ENCODE data around the gene ZSWIM8.
"Not testable (repeated sequence)": the region's sequence is repeated elsewhere in the genome, so short reads cannot be mapped to it uniquely, and the experiment has no call there.

The ZSWIM8 gene

GRCh38 chr10:73796035-73796434, 10.6 kb downstream of the ZSWIM8 start:
- DNase-seq (ENCODE audit: low read depth), result not testable (repeated sequence)

DNA sequence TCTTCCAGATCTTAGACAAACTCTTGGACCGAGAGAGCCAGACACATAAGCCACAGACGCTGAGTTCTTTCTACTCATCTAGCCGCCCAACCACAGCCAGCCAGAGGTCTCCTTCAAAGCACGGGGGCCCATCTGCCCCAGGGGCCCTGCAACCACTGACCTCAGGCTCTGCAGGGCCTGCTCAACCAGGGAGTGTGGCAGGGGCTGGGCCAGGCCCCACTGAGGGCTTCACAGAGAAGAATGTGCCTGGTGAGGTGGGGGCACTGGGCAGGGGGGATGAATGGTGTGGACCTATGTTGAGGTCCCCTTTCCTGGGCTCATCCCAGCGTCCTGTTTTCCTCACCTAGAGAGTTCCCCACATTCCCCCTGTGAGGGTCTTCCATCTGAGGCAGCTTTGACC, 11.4 kb downstream of the ZSWIM8 start:
- no peak for DNase-seq (ENCODE audit: low read depth)

- DNase-seq (ENCODE audit: low read depth), result no peak
Observed at GRCh38 chr10:73797324-73798025, 12.1 kb downstream of the ZSWIM8 start.

- no peak for DNase-seq (ENCODE audit: low read depth)
Observed at GRCh38 chr10:73798087-73798486, 12.7 kb downstream of the ZSWIM8 start.

- no peak for DNase-seq (ENCODE audit: low read depth)
Observed at GRCh38 chr10:73798927-73799560, 13.6 kb downstream of the ZSWIM8 start.

DNA sequence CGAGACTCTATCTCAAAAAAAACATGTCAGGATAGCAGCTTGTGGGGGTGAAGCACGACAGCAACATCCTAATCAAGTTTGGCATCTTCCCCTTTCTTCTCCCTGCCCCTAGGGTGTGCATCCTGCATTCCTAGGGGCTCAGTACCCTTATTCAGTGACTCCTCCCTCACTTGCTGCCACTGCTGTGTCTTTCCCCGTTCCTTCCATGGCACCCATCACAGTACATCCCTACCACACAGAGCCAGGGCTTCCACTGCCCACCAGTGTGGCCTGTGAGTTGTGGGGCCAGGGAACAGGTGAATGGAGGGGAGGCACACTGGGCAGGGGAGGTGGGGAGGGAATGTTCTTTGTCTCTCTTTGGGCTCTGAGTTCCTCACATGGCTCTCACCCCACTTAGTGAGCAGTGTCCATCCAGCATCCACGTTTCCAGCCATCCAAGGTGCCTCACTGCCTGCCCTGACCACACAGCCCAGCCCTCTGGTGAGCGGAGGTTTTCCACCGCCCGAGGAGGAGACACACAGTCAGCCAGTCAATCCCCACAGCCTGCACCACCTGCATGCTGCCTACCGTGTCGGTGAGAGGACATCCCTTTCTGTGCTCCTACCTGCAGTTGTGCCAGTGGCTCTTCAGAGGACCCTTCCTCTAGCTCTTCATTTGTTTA, 14.6 kb downstream of the ZSWIM8 start:
- DNase-seq (ENCODE audit: low read depth), result no peak

- no peak for DNase-seq (ENCODE audit: low read depth)
Observed at GRCh38 chr10:73800560-73801252, 15.3 kb downstream of the ZSWIM8 start.

DNA sequence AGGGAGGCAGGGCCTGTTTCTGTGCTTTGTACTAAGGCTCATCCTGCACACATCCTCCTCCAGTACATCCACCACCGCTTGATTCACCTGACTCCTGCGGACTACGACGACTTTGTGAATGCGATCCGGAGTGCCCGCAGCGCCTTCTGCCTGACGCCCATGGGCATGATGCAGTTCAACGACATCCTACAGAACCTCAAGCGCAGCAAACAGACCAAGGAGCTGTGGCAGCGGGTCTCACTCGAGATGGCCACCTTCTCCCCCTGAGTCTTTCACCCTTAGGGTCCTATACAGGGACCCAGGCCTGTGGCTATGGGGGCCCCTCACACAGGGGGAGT, 15.8 kb downstream of the ZSWIM8 start:
- no peak for DNase-seq (ENCODE audit: low read depth)

DNA sequence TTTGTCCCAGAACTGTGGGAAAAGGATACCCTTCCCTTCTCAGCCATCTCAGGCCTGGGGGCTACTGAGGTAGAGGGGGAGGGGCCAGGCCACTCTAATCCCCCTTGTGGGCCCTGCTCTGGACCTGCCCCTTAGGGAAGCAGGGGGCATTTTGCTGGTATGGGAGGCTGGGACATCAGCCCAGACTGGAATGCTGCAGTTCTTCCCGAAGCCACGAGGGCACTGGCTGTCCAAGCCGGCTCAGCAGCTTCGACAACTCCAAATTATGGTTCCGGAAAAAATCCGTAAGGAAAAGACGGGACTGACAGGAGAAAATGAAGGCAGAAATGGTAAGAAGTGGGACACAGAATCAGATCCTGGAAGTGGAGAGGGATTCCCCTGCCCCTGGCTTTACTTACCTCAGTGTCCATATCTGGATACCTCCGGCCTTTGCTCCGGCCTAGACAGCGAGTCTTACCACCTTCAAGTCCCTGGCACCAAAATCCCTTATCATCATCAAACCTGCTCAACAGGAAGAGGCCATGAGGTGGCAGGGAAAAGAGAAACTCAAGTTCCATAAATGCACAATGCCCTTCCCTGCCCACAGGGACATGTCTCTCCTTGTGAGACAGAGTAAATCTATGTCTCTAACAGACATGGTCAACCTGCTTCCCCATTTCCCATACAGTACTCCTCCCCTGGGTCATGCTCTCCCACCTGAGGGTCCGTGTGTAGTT, 17.0 kb downstream of the ZSWIM8 start:
- DNase-seq (ENCODE audit: low read depth), result no peak

GRCh38 chr10:73803680-73804286, 18.4 kb downstream of the ZSWIM8 start:
- DNase-seq (ENCODE audit: low read depth), result no peak

DNA sequence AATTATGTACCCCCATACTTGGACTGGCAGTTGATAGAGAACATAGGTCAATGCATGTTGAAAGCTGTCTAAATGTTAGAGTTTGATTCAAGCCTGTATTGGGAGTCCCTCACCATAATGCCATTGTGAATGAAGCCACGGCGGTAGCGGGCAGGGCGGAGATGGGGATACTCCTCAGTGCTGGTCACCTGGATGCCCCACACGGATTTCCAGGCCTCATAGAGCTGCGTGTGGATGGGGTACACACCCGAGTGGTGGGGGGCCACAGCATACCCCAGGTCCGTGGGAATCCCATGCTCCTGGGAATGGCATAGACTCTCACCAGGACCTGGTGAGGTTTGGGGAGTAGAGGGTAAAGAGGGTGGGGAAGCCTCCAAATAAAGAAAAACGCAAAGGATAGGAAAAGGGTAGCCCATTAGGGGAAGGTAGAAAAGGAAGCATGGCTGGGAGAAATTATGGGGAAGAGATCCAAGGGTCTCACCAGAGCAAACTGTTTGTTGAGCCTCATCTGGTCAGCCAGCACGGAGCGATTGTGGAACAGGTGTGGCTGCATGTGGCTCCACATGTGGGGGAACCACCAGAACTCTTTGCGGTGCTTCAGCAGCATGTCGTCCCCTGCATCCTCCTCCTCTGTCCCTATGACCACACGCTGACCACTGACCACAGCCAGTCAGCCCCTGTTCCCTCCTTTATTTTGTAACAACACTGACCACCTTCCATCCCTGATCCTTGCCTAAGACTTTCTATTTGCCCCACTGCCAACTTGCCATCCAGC, 21.0 kb downstream of the ZSWIM8 start:
- no peak for DNase-seq (ENCODE audit: low read depth)

- DNase-seq (ENCODE audit: low read depth), result no peak
Observed at GRCh38 chr10:73807471-73807870, 22.1 kb downstream of the ZSWIM8 start.

DNA sequence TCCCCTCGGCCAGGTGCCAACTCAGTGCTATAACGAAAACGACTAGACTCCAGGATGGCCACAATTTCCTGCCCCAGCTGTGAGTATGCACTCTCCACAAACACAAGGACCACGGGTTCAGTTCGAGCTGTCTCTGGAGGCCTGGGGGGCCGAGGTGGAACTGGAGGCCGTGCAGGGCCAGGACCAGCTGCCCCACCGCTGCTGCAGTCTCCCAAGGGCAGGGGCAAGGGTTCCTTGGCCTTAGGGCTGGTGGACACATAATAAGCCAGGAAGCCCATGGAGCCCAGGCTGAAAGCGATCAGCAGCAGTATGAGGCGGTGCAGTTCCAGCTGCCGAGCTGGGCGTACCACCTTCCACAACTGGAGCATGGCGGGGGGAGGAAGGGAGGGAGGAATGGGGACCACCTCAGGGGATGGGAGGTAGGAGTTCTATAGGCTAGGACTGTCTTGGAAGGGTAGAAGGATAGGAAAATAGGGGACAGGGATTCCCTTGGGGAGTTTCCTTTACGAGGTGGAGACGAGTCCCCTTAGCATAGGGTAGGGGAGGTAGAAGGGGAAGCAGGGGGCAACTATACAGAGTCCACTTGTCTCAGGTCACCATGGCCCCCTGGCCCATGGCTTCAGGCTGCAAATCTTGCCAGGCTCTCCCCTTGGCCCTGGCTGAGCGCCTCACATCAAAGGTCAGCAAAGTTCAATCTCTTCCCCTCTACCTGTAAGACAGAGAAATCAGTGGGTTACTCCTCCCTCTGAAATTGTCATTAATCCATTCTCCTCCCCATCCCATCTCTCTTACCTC, 22.8 kb downstream of the ZSWIM8 start:
- no peak for DNase-seq (ENCODE audit: low read depth)

GRCh38 chr10:73809061-73809818, 23.8 kb downstream of the ZSWIM8 start:
- no peak for DNase-seq (ENCODE audit: low read depth)

GRCh38 chr10:73810358-73810734, 24.9 kb downstream of the ZSWIM8 start:
- DNase-seq (ENCODE audit: low read depth), result no peak

DNA sequence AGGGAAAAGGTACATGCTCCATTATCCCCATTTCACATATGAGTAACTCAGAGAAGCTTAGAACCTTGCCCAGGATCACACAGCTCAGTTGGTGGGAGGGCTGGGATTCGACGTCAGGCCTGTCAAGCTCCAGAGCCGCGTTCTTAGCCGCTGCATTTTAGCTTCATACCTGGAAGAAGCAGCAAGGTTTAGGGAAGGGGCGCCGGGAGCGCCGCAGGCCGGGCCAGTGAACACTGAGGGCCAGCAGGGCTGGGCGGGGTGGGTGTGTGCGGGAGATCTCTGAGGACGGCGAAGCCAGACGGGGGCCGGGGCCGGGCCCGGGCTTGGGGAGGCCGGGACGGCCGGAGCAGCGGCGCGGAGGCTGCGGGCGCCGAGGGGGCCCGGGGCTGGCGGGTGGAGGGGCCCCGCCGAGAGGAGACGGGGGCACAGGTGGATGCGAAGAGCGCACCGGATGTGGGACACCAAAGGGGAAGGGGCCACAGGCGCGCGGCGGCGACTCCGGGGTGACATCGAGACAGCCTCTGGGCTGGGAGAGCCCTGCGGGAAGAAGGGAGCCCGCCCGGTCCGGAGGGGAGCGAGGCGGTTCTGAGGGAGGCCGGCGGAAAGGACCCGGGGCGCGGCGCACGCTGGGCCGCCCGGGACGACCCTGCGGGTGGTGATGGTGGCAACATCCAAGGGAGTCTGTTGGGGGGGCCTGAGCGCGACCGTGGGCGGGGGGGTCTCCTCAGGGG, 25.5 kb downstream of the ZSWIM8 start:
- no peak for DNase-seq (ENCODE audit: low read depth)

- no peak for DNase-seq (ENCODE audit: low read depth)
Observed at GRCh38 chr10:73812657-73813056, 27.3 kb downstream of the ZSWIM8 start.

GRCh38 chr10:73813333-73813732, 27.9 kb downstream of the ZSWIM8 start:
- DNase-seq (ENCODE audit: low read depth), result no peak

Measured in HS-5 (cell line).